NCI-H345 (cell line): Measurements from ENCODE around the gene EHBP1.

Source experiments
- DNase-seq: peaks from one replicate; lab custom pipeline; 2025; lab: John Stamatoyannopoulos, UW

Gene EHBP1

GRCh38 chr2:62822549-62822948 is 117.0 kb downstream of the EHBP1 start:
- DNase-seq: no peak

GRCh38 chr2:62824388-62824787 is 118.9 kb downstream of the EHBP1 start:
- no peak for DNase-seq

GRCh38 chr2:62826141-62826540 is 120.6 kb downstream of the EHBP1 start:
- no peak for DNase-seq

- DNase-seq: no peak
These were observed 121.6 kb downstream of the EHBP1 start for GRCh38 chr2:62826953-62827675.

- no peak for DNase-seq
These were observed 126.2 kb downstream of the EHBP1 start for GRCh38 chr2:62831729-62832128.

- no peak for DNase-seq
These were observed 139.0 kb downstream of the EHBP1 start for GRCh38 chr2:62844311-62845090.

- DNase-seq: no peak
These were observed 139.7 kb downstream of the EHBP1 start for GRCh38 chr2:62845256-62845655.

- no peak for DNase-seq
These were observed 146.7 kb downstream of the EHBP1 start for GRCh38 chr2:62852254-62852653.

- DNase-seq: no peak
These were observed 149.3 kb downstream of the EHBP1 start for GRCh38 chr2:62854600-62855514.

- DNase-seq: no peak
These were observed 150.9 kb downstream of the EHBP1 start for GRCh38 chr2:62856228-62857040.

GRCh38 chr2:62857139-62857931 is 151.8 kb downstream of the EHBP1 start:
- DNase-seq: no peak

- no peak for DNase-seq
These were observed 152.8 kb downstream of the EHBP1 start for GRCh38 chr2:62858231-62858832.

- no peak for DNase-seq
These were observed 163.4 kb downstream of the EHBP1 start for GRCh38 chr2:62868947-62869346.

GRCh38 chr2:62870966-62871365 is 165.5 kb downstream of the EHBP1 start:
- DNase-seq: no peak

- no peak for DNase-seq
These were observed 166.0 kb downstream of the EHBP1 start for GRCh38 chr2:62871506-62871905.

GRCh38 chr2:62873603-62874002 is 168.1 kb downstream of the EHBP1 start:
- DNase-seq: no peak

GRCh38 chr2:62874881-62875383 is 169.4 kb downstream of the EHBP1 start:
- no peak for DNase-seq

- DNase-seq: no peak
These were observed 175.8 kb downstream of the EHBP1 start for GRCh38 chr2:62881162-62881795.

GRCh38 chr2:62883629-62884028 is 178.1 kb downstream of the EHBP1 start:
- DNase-seq: no peak

- no peak for DNase-seq
These were observed 178.6 kb downstream of the EHBP1 start for GRCh38 chr2:62884086-62884485.
